ENCODE measurements around the gene PGAM2. TPM values are rescaled to one million over a fixed set of nuclear protein-coding genes. Genes with fewer than 3 reads are reported as not detected.

Gene PGAM2
- total and polyA plus RNA-seq, 2 of the 4 experiments (the other 2 are of a cell fraction) = not detected

DNA sequence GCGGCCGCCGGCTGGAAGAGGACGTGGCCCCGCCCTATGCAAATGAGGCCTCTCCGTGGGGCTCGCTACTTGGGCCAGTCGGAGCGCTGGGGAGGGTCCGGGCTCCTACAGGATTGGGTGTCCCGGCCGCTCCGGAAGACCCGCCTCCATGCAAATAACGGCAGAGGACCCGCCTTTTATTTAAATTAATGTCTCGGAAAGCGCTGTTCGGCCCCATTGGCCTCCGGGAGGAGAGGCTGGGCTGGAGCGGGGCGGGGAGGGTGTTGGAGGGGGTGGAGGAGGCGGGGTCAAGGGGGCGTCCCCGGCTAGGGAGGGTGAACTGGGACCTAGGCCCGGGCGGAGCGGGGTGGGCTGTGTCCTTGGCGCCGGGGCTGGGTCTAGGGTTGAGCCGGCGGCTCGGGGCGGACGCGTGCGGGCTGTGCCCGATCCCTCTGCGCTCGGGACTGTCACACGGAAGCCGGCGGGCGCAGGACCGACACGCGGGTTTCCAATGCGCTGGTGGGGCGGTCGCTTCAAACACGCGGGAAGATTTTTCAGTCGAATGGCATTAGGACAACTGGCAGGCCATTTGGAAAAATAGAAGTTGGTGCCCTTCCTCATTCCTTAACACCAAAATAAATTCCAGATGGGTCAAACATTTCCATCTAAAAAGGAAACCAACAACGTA is 17.3 kb upstream of the PGAM2 start:
- Histone ChIP-seq H2BK15ac (ENCODE audit: low read depth, low read length) (no peak overlapping the region; the same call in 2 of the 3 replicates), H2AFZ (replicated peaks; ENCODE audit: low read length, poor library complexity) (peak overlapping the region; percentile 78), H3K56ac (ENCODE audit: extremely low read depth, insufficient read depth, low read length) (peak overlapping the region; percentile 42), H3K14ac (replicated peaks; ENCODE audit: low read depth, low read length) (peak overlapping the region; percentile 11), H3K4me2 (ENCODE audit: low read depth, low read length) (peak overlapping the region; percentile 72), H3K18ac (ENCODE audit: low read depth, low read length) (peak overlapping the region; percentile 1), H3K9me3 (ENCODE audit: control insufficient read depth, insufficient read depth, low read length) (no peaks in the 10 kb centered on the region), H2AK5ac (ENCODE audit: low read depth, low read length) (no peak overlapping the region), H2AK9ac (replicated peaks; ENCODE audit: low read depth, low read length, poor library complexity) (peak overlapping the region; percentile 48), H3K36me3 (ENCODE audit: control insufficient read depth, insufficient read depth, low read length) (peaks cover 23% of the 10 kb centered on the region), H3K4me3 (ENCODE audit: insufficient read depth, low read depth, low read length) (peak overlapping the region; percentile 56), H4K91ac (ENCODE audit: insufficient read depth, low read depth, low read length) (peak overlapping the region; percentile 9; the same call in 1 of the 2 replicates), H3K27ac (ENCODE audit: insufficient read depth, low read length) (peak overlapping the region; percentile 72), H2BK120ac (ENCODE audit: low read depth, low read length) (peak overlapping the region; percentile 6; the same call in 1 of the 2 replicates), H3K23ac (ENCODE audit: low read depth, low read length) (peak overlapping the region; percentile 19; the same call in 1 of the 2 replicates), H2BK5ac (ENCODE audit: low read depth, low read length, poor library complexity, severe bottlenecking) (peak overlapping the region; percentile 15), H3K79me1 (ENCODE audit: low read depth in 1 of 2, low read length in 2 of 2) (peaks cover 7 to 35% of the 10 kb centered on the region in 2 experiments; a peak in 3 of 4 replicates), H4K8ac (ENCODE audit: low read depth in 2 of 2, low read length in 2 of 2) (peak overlapping the region; percentile 13 to 19; a peak in 2 of 4 replicates), H2BK20ac (ENCODE audit: low read depth, low read length) (no peak overlapping the region), H3K9ac (ENCODE audit: low read depth, low read length) (peak overlapping the region; percentile 81), H4K5ac (ENCODE audit: low read depth, low read length) (no peak overlapping the region), H3K4me1 (ENCODE audit: control insufficient read depth, insufficient read depth, low read length) (peaks cover 16% of the 10 kb centered on the region), H4K20me1 (ENCODE audit: insufficient read depth, low read length) (no peaks in the 10 kb centered on the region; the same call in 1 of the 2 replicates), H3K4ac (ENCODE audit: low read depth, low read length) (peak overlapping the region; percentile 42), H3K9me1 (ENCODE audit: insufficient read depth, low read length) (peaks cover 26% of the 10 kb centered on the region), H3K27me3 (ENCODE audit: control insufficient read depth, insufficient read depth, low read length) (no peaks in the 10 kb centered on the region)
- DNase-seq (peak; percentile 98), ATAC-seq (ENCODE audit: low read depth) (peak; percentile 98)
- no TSS peak for BruUV-seq (replicated peaks)
- POLR2A ChIA-PET (ENCODE audit: unreplicated experiment) = no interaction called here
- 0% methylated on average over 28 of the region's 54 CpGs; no CpG with 5 or more reads in 1 of the 2 experiments for WGBS, 2 experiments (ENCODE audit: extremely low coverage in 2 of 2, insufficient read length in 1 of 2)
- TF ChIP-seq RFX5 (IDR thresholded peaks at IDR 0.05; ENCODE audit: low read depth, low read length) = no peak
- no peak for TF ChIP-seq FOS (IDR thresholded peaks at IDR 0.05; ENCODE audit: low read depth, low read length)
- no peak for TF ChIP-seq POLR2A (IDR thresholded peaks at IDR 0.05; ENCODE audit: low read depth, low read length)
- TF ChIP-seq MXI1 (IDR thresholded peaks at IDR 0.05; ENCODE audit: borderline replicate concordance, low read depth, low read length) = peak; percentile 77; the same call in 1 of the 2 replicates
- peak; percentile 32; the same call in 1 of the 2 replicates for TF ChIP-seq BHLHE40 (IDR thresholded peaks at IDR 0.05; ENCODE audit: low read depth, low read length)
- TF ChIP-seq CHD1 (IDR thresholded peaks at IDR 0.05; ENCODE audit: low read depth, low read length) = no peak
- TF ChIP-seq MAZ (IDR thresholded peaks at IDR 0.05; ENCODE audit: borderline replicate concordance, low read depth, low read length) = 0 out of 2 replicates have a peak, but pooled peaks have one; percentile 16
- no peak for TF ChIP-seq SMC3 (IDR thresholded peaks at IDR 0.05; ENCODE audit: low read depth, low read length)
- TF ChIP-seq MAFK (IDR thresholded peaks at IDR 0.05; ENCODE audit: low read depth, low read length) = no peak
- dilution Hi-C loops (cut with HindIII; ENCODE audit: low sequenced_read_pairs, unreplicated experiment) (no loop called here), in situ Hi-C loops (cut with MboI; ENCODE audit: low sequenced_read_pairs) (no loop called here), intact Hi-C loops (cut with micrococcal nuclease) (loop anchor here (2.0 kb wide), 2 partner anchors 18 to 40 kb away; partner anchors contain the start of gene POLD2)
- CTCF ChIA-PET = no interaction called here
